GM19468 (cell line): ENCODE measurements around the gene BBIP1.
A peak's percentile ranks its signal among the peaks of the same experiment; 100 is the strongest.

ENCODE experiments used
- ATAC-seq: cut with Tn5 transposase; IDR thresholded peaks from one replicate; pipeline ENCODE4 v1.9.1; 2021; ENCODE audit warnings: mild to moderate bottlenecking, moderate library complexity, moderate number of reproducible peaks; ENCODE audit not compliant: unreplicated experiment; ENCODE audit errors: extremely low read depth

The BBIP1 gene

DNA sequence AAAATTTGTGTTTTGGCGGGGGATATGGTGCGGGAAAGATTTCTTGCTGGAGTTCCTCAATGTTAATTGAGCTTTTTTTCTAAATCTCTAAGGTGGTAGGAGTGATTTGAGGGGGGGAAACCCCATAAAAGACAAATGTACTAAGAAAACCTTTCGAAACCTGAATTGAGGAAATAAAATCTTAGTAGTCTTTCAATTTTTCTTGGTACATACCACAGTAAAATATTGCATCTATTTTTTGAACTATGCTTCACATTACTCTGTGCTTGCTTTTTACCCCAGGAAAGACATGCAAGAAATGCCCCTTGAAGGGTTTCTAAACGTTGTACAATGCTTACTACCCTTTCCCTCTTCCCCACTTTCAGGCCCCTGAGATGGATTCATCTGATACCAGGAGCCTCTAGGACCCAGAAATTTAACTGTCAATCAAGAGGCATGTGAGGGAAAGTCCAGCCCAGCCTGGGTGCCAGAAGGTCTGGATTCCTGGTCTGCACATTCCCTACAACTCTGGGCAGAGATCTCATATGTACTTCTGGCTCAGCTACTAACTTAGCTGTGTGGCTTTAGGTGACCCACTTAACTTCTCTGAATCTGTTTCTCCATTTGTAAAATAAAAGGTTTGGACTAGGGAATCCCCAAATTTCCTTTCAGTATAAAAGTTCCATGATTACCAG is 53.0 kb downstream of the BBIP1 start:
- no peak for ATAC-seq

DNA sequence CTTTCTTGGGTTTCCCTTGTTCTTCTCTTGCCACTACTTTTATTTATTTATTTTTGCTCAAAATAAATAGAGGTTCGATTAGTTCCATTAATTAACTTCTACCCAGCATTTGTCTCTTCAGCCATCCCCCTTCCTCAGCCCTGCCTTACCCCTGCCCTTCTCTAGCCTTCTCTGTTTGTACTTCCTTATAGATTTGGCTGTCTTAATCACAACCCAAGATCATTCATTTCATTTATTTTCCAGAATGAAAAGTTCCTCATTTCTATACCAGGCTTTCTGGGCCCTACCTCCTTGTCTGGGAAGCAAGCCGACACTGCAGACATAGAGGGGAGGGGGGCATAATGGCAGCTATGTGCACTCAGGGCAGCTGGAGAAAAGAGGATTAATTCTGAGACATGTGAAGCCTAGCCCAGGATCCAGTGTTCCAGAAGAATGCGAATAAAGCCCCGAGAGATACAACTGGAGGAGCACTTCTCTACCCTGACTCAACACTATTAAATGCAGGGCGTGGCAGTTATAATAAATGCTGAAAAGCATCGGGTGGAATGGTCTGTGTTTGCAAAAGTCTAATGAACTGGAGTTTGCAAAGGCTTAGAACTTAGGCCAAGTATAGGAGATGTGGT is 53.7 kb downstream of the BBIP1 start:
- ATAC-seq = no peak

GRCh38 chr10:110864662-110865140 is 54.3 kb downstream of the BBIP1 start:
- ATAC-seq = peak; percentile 41

DNA sequence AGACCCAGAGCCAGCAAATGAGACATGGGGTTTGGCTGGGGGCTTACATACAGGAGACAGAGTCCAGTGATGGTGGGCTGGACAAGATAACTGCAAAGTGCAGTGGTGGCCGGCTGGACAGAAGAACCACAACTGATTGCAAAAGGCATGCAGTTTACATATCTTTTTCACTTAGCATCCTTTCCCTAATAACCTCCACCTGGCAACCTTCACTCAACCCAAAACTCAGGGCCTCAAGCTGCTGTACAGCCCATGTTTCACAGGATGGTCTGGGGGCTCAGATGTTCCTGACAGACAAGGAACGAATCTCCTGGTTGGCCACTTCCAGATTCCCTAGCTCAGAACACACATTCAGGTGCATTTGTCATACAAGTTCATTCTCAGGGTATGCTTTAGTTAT is 55.0 kb downstream of the BBIP1 start:
- no peak for ATAC-seq

DNA sequence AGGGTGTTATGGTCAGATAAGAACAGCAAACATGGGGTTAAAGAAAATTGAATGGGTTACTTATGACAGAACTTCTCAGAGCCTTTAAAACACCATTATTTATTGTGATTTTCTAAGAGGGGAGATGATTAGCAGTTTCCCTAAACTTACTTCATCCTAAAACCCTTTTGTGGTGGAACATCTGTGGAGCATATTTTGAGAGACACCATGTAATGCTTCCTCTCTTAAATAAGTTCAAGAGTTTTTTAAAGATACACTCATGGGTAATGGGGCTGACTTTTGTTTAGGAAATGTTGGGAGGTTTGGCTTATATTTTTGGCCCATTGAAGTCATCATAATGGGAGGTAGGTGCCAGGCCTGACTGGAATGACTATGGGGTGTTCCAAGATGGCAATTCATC is 55.6 kb downstream of the BBIP1 start:
- ATAC-seq = no peak

DNA sequence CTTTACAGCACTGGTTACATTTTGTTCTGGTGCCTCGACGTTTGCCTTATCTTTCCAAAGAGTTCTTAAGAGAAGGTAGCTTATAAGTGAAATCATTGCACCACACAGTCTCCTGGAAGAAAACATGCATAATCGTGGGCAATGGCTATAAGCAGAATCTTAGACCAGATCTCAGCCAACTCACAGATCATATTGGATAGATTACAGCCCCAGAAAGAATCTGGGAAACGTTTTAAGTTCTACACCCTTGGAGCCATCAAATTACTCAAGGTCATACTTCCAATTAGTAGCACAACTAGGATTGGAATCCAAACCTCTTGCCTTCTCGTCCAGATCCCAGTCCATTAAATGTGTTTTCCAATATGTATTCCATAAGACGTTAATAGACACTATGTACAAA is 56.0 kb downstream of the BBIP1 start:
- no peak for ATAC-seq

DNA sequence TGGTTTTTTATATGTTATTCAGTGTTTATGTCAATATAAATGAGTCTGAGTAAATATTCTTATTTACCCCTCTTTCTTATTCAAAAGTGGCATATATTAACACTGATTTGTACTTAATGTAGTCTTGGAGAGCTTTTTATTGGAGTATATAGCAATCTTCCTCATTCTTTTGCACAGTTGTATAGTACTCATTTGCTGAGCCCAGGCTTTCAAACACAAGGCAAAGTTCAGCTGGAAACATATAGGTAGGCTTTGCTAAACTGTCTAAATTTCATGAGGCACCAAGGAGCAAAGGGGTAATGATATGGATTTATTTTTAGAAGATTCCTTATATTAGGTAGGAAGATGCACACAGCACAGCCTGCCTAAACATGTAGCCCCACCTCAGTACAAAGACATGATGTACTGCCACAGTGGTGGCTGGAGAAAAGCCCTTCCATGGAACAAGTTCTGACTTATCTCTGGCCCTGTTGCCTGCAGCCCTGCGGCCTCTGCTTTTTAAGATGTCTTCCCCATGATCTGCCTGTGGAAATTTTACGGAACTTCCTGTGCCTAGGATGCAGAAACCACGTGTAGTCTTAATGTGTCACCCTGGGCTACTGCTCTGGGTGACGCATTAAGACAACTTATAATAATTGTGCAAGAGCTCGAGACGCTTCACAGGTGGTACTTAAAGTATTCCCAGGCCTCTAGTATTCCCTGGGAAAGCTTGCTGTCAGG is 56.9 kb downstream of the BBIP1 start:
- ATAC-seq = no peak

DNA sequence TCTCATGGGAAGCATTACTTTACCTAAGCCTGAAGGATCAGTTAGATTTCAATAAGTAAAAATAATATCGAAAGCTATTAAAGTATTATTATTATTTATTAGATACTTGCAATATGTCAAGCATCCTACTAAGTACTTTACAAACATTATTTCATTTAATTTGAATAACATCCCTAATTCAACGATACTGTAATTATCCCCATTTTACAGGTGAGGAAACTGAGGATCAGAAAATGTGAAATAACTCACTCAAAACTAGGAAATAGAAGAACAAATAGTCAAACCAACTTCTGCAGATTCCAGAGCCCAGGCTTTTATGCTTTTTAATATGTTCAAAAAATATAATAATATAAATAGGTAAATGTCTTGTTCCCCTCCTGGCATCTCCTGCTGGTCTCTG is 57.5 kb downstream of the BBIP1 start:
- no peak for ATAC-seq

- ATAC-seq = peak; percentile 29
These were observed 58.3 kb downstream of the BBIP1 start for GRCh38 chr10:110860576-110861241.

DNA sequence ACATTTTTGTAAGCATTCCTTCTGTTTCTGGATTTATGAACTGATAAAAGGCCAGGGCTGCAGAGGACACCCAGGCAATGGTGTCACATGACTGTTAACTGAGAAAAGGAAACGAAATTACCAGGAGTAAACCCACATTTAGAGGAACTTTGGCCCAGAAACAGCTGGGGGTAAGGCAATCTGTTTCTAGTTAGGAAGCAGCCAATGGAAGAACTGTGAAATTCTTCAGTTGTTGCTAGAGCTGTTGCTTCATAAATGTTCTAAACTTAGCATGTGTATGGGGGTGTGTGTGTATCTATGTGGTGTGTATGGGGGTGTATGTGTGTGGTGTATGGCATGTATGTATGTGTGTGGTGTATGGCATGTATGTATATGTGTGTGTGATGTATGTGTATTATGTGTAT is 59.0 kb downstream of the BBIP1 start:
- no peak for ATAC-seq

DNA sequence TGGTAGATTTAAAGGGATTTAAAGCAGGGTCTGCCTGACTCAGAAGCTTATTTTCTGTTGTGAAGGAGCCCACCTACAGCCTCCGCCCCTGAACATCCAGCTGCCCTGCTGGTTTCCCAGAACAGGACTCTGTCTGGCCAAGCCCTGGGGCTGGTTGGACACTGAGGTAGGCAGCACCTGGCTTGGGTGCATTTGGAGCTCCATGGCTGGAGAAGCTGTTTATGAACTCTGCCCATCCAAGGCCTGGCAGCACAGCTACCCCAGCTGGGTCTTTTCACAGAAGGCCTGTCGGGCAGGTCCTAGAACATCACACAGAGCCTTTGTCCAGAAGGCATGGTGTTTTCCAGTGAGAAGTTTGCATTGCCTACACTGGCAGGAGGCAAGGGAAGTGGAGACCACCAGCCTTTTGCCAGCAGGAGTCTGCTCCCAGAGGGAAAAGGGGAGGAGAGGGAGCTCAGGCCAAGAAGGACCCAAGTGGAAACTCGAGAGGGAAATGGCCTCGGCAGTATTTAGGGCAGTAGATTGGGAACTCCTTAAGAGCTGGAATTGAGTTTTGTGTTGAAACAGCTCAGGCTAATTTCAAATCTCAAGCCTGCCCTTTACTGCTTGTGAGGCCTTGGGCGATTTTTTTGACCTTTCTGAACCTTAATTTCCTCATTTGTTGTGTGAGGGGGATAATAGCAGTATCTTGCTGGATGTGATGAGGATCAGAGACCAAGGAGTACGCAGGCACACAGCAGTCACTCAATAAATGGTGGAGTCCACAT is 59.6 kb downstream of the BBIP1 start:
- no peak for ATAC-seq

GRCh38 chr10:110858297-110858934 is 60.6 kb downstream of the BBIP1 start:
- ATAC-seq = no peak

DNA sequence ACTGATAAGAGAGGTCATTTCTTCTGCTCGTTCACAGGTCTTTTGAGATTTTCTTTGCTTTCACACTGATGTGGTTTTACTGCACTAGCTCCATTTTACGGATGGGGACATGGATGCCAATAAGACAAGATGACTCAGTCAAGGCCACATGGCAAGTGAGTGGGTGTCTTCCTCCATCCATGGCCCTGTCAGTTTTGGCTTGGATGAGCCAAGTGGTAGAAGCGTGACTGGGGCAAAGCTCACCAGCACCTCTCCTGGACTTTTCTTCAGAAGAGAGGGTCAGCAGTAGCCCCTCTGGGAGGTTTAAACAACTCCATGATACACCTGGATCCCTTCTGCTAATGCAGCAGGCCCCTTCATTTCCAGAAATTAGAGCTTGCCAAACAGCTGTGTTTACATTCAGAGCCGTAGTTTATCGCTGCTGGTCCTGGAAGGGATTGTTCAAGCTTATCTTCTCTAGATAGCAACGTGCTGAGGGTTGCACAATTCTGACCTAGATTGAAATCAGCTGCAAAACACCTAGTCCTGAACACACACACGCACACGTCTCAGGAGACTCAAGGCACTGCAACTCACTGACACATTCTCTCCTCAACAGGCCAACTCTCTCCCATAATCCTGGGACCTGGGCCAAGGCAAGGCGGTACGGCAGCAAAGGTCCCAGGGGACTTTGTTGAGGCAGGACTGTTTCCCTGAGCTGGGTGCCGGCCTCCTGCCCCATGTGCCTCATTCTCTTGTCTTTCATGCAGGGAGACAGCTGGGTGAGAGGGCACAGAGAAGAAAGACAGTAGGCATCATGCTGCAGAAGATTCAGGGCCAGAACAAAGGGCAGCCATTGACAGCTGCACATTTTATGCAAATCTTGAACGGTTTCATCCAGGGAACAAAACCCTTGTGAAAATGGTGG is 61.5 kb downstream of the BBIP1 start:
- ATAC-seq = no peak

DNA sequence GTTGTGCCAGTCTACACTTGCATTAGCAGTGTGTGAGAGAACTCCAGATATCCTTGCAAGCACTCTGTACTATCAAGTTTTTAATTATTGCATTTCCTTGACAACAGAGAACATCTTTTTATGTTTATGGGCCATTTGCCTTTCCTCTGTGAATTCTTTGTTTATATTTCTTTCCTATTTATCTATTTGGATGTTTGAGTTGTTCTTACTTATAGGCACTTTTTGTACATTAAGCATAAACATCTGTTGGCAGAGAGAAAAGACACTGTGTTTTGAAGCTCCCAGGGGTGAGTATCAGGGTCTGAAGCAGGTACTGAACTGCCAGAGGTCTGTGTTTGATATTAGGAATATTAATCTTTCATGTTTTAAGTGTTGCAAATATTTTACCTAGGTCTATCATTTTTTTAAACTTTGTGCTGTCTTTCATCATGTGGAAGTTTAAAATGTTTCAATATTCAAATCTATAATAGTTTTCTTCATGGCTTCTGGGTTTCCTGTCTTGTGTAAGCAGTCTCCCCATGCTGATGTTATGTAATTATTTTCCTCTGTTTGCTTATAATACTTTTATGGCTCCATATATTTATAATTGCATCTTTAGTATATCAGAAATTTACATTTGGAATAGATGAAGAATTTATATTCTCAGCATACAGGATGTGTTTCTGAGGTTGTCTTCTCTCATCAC is 64.9 kb downstream of the BBIP1 start:
- ATAC-seq = no peak

DNA sequence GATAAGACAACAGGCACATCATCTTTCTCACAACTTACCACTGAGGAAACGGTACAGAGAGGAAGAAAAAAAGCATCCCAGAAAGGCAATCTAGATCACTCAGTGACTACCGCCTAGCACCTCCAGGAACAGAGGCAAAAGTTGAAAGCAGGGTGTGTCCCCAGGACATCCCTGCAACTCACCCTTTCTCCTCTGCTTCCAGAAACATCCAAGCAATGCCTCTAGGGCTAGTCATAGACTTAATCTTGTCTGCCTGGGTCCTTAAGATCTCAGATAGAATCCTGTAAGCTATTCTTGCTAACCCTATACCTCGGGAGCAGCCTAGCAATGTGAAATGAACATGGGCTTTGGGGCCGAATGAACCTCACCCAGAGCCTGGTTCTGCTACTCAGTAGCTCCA is 66.0 kb downstream of the BBIP1 start:
- ATAC-seq = no peak

DNA sequence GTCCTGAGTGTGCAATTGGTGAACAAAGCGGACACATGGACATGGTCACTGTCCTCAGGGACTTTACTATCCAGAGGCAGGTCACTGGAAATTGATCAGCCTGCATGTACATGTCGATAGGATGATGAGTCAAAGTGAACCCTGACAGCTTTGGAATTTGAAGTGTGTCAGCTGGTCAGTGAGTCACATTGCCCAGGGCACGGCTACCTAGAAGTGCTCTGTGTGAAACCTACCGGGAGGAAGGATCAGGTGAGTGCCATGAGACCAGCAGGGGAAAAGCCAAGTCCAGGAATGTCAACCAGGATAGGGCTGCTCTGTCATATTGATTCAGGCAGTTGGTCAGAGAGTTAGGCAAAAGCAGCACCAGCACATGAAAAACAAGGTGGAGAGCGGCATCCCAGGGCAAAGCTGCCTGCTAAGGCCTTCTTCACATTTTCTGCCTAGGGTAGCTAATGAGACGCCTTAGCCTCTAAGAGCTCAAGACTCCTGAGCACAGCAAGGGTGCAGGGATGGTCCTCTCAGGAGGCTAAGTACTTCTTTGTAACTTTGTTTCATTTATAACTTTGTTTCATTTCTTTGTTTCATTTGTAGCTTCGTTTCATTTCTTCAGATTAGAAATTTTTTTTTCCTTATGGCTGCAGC is 66.6 kb downstream of the BBIP1 start:
- no peak for ATAC-seq

GRCh38 chr10:110851020-110851612 is 67.9 kb downstream of the BBIP1 start:
- ATAC-seq = no peak
